ENCODE results near the gene DEAF1.

DNA sequence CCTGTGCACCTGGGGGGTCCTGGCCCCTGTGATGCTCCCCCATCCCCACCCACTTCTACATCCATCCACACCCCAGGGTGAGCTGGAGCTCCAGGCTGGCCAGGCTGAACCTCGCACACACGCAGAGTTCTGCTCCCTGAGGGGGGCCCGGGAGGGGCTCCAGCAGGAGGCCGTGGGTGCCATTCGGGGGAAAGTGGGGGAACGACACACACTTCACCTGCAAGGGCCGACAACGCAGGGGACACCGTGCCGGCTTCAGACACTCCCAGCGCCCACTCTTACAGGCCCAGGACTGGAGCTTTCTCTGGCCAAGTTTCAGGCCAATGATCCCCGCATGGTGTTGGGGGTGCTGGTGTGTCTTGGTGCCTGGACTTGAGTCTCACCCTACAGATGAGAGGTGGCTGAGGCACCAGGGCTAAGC lies 32.3 kb upstream of the DEAF1 start:
- TF ChIP-seq CREB1 (CRISPR knock-in tag; IDR thresholded peaks at IDR 0.05; ENCODE audit: low read depth) (no peak), EZH2 (IDR thresholded peaks at IDR 0.05; ENCODE audit: low read depth, unreplicated experiment) (no peak)
- TF ChIP-seq, protein P1, sequence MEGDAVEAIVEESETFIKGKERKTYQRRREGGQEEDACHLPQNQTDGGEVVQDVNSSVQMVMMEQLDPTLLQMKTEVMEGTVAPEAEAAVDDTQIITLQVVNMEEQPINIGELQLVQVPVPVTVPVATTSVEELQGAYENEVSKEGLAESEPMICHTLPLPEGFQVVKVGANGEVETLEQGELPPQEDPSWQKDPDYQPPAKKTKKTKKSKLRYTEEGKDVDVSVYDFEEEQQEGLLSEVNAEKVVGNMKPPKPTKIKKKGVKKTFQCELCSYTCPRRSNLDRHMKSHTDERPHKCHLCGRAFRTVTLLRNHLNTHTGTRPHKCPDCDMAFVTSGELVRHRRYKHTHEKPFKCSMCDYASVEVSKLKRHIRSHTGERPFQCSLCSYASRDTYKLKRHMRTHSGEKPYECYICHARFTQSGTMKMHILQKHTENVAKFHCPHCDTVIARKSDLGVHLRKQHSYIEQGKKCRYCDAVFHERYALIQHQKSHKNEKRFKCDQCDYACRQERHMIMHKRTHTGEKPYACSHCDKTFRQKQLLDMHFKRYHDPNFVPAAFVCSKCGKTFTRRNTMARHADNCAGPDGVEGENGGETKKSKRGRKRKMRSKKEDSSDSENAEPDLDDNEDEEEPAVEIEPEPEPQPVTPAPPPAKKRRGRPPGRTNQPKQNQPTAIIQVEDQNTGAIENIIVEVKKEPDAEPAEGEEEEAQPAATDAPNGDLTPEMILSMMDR (conservative IDR thresholded peaks at IDR 0.05; ENCODE audit: low read depth in 2 of 2): no peak

Measured in GM23338 (cell line).